H54 (cell line): ENCODE measurements around the gene THSD7B.

Source experiments
- DNase-seq: peaks from one replicate; pipeline ENCODE4 v3.0.0; 2011; ENCODE audit warnings: low spot score, mixed read lengths; ENCODE audit not compliant: insufficient read length
- FAIRE-seq: peaks from 3 replicates; lab custom pipeline; 2011; peaks lifted over from hg19 to GRCh38; lab: Jason Lieb, UNC
- POLR2A ChIP-seq: IDR thresholded peaks from 2 replicates; pipeline ENCODE4 v1.6.1; 2011; ENCODE audit warnings: low read depth, mild to moderate bottlenecking, low read length

THSD7B gene

GRCh38 chr2:136769871-136770270 lies 4.5 kb downstream of the THSD7B start:
- TF ChIP-seq POLR2A, result no peak
- FAIRE-seq (no peak), DNase-seq (no peak)

DNA sequence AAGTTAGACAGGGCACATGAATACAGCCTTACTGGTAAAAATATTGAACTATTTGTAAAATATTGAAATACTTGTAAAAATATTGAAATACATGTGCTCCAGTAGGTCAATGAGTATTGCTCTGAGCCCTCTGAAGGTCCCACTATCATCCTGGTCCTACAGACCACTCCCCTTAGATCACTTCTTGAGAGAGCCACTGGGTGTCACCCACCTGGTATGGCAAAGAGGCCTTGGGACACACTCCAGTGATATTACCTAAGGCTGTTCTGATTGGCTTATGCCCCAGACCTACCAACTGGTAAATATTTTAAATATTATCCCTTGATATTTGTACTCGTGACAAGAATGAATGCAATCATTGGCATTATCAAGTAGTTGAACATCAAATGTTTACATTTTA lies 5.0 kb downstream of the THSD7B start:
- TF ChIP-seq POLR2A, result no peak
- no peak for FAIRE-seq

DNA sequence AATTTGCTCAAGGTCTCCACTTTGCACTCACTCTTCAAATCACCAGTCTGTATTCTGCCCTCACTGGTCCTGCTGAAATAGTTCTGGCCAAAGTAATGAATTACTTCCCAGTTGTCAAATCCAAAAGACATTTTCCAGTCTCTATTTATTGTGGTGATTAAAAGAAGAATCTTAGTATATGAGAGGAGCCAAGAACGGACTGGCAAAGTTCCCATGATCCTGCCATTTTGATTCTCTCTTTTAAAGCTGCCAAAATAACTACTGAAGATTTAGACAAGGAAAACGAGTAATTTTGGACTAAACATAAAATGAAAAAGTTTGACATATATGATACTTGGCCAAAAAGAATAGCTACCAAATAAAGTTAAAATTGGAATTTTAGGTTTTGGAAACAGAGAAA lies 12.0 kb downstream of the THSD7B start:
- FAIRE-seq, result no peak
- DNase-seq, result no peak
- no peak for TF ChIP-seq POLR2A

More for the DNA sequence above, 5.0 kb downstream of the THSD7B start:
- no peak for DNase-seq

GRCh38 chr2:136783856-136784255 lies 18.5 kb downstream of the THSD7B start:
- TF ChIP-seq POLR2A, result no peak
- no peak for DNase-seq
- FAIRE-seq, result no peak

DNA sequence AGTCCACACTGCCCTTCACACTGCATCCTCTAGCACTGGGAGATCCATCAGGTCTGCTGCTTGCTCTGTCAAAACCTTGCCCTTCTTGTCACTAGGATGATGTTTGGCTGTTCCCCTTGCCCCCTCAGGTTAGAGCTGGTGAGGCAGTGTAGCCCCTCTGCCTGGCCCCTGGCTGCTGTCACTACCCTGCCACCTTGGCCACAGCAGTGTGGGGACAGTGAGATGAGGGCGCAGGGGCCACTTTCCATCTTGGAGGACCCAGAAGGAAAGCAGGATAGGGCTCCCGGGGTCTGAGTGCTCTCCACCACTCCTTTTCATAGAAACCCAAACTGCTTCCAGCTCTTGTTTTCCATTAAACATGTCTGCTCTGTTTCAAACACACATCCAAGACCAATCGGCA lies 19.9 kb downstream of the THSD7B start:
- no peak for DNase-seq
- TF ChIP-seq POLR2A, result no peak
- no peak for FAIRE-seq

GRCh38 chr2:136787970-136788369 lies 22.6 kb downstream of the THSD7B start:
- TF ChIP-seq POLR2A, result no peak
- FAIRE-seq, result no peak

GRCh38 chr2:136796339-136796738 lies 31.0 kb downstream of the THSD7B start:
- no peak for DNase-seq
- no peak for TF ChIP-seq POLR2A
- no peak for FAIRE-seq

More at GRCh38 chr2:136787970-136788369, 22.6 kb downstream of the THSD7B start:
- no peak for DNase-seq

DNA sequence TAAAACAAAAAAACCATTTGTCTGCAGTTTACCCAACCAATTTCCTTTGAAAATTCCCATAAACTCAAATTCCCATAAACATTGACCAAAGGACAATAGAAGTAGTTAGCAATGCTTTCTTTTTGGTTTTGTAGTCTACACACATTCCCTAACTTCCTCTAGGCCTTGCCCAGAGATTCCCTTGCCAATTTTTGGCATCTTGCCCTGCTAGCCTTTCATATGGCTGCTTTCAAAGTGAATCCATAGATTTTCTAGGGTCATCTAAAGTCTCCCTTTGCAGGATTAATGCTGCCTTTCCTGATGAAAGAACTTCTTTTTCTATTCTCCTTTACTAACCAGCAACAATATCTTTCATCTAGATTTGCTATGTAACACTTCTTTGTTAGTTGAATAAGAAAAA lies 33.4 kb downstream of the THSD7B start:
- FAIRE-seq, result no peak
- no peak for DNase-seq
- TF ChIP-seq POLR2A, result no peak

- DNase-seq (no peak), FAIRE-seq (no peak)
- no peak for TF ChIP-seq POLR2A
Measured at GRCh38 chr2:136801661-136802060, 36.3 kb downstream of the THSD7B start.

DNA sequence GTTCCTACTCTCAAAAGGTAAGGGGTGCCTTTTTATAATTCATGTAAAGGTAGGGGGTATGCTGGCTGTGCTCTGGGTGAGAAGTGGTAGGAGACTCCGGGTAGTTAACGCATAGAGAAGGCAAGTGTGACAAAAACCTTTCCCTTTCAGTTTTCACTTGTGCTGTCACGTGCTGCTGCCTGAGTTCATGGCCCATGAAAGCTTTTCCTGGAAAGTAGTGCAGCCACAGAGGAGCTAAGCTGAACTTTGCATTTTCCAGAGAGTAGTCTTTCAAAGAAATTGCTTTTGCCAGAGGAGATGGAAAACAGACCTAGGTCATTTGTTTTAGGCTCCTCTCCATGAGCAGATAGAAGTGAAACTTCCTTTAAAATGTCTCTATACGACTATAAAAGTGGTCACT lies 44.7 kb downstream of the THSD7B start:
- no peak for FAIRE-seq
- no peak for DNase-seq
- TF ChIP-seq POLR2A, result no peak

DNA sequence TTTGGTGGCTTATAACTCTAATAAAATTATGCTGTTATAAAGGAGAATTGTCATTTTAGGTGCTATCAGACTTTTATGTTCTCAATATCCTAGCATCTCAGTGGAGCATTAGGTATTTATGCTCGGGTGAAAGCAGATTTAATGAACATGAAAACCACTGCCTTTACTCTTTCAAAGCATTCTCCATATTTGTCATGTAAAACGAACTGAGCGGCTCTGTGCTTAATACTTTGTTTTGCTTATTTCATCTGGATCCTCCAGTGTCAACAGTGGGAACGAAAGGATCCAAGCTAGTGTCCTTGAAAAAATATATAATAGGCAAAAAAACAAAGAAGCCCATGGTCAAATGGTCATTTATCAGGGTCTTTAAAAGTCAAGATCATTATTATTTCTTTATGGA lies 53.5 kb downstream of the THSD7B start:
- TF ChIP-seq POLR2A, result no peak
- FAIRE-seq, result no peak
- DNase-seq, result no peak

DNA sequence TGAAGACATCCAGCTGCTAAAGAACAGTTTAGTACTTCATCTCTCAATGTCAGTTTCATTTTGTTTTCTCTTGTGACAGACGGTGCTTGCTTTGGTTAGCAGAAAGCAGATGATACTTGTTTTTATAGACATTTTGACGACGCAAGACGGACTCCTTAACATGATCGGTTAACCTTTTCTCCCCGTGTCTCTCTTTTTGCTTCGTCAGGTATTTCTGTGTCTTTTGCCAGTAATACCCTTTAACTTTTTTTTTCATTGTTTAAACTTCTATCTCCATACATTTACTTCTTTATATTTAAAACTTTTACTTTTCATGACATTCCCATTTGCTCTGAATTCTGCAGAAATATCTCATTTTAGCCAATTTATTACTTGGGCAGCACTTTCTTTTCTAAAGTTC lies 57.9 kb downstream of the THSD7B start:
- no peak for DNase-seq
- no peak for TF ChIP-seq POLR2A
- no peak for FAIRE-seq

- no peak for TF ChIP-seq POLR2A
- no peak for DNase-seq
- no peak for FAIRE-seq
Measured at GRCh38 chr2:136828162-136828561, 62.8 kb downstream of the THSD7B start.

DNA sequence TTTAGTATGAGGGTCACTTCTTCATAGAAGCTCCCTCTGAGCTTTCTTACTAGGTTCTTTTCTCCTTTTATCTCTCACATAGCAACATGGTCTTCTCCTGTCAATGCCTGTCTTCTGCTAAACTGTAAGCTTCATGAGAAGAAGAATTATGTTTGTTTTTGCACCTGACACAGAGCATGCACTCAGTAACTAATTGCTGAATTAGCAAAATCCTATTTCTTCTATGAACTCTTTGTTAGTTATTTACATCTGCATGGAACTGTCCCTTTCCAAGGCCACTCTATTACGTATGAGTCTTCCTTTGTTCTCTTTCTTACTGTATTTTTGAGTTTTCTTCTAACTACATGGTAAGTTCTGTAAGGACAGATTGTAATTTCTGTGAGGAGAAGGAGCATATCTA lies 63.4 kb downstream of the THSD7B start:
- no peak for FAIRE-seq
- no peak for TF ChIP-seq POLR2A

GRCh38 chr2:136844546-136844945 lies 79.2 kb downstream of the THSD7B start:
- no peak for TF ChIP-seq POLR2A
- DNase-seq (no peak), FAIRE-seq (no peak)

More for the DNA sequence above, 63.4 kb downstream of the THSD7B start:
- DNase-seq, result no peak

DNA sequence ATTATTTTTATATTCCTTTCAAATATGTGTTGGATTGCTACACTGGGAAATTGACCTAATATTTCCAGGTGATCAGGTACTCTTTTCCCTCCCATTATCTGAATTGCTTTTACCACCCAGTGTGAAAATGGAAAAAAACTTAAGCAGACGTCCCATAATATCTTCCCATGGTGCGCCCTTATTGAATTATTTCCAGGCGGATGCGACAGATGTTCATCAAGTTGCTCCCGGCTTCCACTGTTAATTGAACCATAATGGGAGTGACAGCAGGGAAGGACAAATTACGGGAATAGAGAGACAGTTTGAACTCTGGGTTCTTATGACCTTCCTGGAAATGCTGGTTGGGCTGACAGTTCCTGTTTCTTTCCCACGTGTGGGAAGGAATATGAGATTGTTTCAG lies 93.3 kb downstream of the THSD7B start:
- FAIRE-seq, result no peak
- TF ChIP-seq POLR2A, result no peak
- DNase-seq, result no peak
